GM12874 (cell line): Measurements from ENCODE around the gene MYL7.

ENCODE experiments used
- CTCF ChIP-seq: IDR thresholded peaks from 2 replicates; pipeline ENCODE4 v1.5.1; 2011; ENCODE audit warnings: low read depth, mild to moderate bottlenecking, control low read depth, low read length, moderate library complexity; ENCODE audit not compliant: insufficient read depth

The MYL7 gene

DNA sequence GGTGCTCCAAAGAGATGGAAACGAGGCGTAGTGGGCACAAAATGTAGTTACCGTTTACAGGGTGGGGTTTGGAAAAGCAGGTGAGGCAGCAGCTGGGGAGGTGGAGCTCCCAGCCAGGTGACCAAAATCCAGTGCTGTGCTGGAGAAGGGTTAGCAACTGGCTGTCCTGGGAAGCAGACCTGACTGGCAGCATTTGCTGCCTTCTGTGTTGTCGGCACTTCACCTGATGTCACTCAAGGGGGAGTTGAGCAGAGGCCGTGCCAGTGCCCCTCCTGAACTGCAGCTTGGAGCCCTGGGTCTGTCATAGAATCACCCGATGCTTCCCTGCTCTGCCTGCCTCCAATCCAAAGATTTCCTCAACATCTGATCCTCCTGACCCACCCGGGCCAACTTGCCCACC, 35.4 kb upstream of the MYL7 start:
- TF ChIP-seq CTCF = no peak

DNA sequence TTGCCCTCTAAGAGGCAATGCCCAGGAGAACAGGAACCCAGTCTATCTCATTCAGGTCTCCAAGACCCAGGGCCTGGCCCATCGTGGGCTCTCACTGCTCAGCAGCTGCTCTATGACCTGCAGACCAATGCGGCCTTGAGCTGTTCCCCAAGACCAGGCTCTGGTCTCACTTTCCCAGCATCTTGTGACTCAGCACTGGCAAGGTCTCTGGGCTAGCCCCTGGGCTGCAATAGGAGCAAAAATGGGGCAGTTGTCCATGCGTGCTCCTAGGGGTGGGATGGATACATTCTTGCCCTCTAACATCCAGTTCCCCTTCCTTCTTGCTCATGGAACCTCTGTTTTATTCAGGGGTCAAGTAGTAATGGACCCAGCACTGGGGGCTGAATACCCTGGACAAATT, 34.6 kb upstream of the MYL7 start:
- TF ChIP-seq CTCF = no peak

DNA sequence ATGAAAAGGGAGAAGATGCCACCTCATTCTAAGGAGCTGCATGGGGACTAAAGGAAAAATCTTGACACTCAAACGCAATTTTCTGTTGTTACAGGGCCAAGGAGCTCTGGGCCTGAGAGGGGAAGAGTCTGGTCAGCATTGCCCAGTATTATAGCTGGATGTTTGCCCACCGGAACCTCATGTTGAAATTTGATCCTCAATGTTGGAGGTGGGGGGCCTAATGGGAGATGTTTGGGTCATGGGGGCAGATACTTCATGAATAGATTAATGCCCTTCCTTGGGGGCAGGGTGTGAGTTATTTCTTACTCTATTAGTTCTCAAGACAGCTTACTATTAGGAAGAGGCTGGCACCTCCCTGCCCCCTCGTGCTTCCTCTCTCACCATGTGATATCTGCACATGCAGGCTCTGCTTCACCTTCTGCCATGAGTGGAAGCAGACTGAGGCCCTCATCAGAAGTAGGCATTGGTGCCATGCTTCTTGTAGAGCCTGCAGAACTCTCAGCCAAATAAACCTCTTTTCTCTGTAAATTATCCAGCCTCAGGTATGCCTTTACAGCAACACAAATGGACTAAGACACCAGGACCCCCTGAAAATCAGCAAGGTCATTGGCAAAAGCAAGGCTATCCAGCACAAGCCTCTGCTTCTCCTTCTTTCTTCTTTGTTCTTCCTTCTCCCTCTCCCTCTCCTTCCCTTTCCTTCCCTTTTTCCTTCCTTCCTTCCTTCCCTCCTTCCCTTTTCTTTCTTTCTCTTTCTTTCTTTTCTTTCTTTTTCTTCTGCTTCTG, 33.0 kb upstream of the MYL7 start:
- TF ChIP-seq CTCF = no peak

- TF ChIP-seq CTCF = no peak
Observed at GRCh38 chr7:44172803-44173424, 31.8 kb upstream of the MYL7 start.

DNA sequence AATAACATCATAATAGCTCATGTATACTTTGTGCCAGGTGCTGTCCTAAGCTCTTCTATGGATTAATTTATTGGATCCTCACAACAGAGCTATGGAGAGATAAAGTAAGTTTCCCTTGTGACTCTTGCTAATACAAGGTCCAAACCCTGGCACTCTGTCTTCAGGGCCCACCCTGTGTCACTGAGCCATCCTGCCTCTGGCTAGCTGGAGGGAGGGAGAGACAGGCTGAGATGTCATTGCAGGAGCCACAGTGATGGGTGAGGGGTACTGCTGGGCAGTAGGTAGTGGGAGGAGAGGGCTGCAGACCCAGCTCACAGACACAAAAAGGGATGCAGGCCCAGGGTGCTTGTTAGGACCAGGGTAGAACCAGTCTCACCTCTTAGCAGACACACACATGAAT, 31.2 kb upstream of the MYL7 start:
- TF ChIP-seq CTCF = no peak

DNA sequence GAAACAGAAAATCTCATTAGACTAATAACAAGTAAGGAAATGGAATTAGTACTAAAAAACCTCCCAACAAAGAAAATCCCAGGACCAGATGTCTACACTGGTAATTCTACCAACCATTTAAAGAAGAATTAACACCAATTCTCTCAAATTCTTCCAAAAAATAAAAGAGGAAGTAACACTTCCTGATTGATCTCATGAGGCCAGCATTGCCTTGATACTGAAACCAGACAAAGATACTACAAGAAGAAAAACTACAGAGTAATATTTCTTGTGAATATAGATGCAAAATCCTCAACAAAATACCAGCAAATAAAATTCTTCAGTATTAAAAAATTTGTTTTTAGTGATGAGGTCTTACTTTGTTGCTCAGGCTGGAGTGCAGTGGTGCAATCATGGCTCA, 26.8 kb upstream of the MYL7 start:
- TF ChIP-seq CTCF = no peak

DNA sequence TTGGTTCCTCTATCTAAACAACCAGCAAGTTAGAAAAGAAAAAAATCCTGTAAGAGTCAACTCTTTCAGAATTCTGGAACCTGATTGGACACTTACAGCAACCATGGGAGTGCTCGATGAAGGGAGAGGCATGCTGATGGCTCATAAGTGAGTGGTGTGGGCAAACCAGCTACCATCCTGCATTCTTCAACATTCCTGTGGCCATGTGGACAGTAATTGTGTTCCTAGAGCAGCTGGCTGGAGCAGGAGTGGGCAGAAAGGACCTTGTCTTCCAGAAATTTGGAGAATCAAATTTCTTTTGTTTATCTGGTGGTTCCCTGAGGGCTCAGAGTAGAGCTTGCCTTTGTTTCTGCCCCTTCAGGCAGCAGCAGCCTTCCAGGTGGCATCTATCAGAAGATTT, 22.5 kb upstream of the MYL7 start:
- TF ChIP-seq CTCF = no peak
